H1 (cell line): ENCODE data around the gene SEMA3F. TPM values are rescaled to one million over a fixed set of nuclear protein-coding genes. Genes with fewer than 3 reads are reported as not detected.

Experiments used
- CTCF ChIA-PET: fragments of 300-600 bp; sonication (Branson Sonifier 250); formaldehyde crosslinking; loops from one replicate; lab custom pipeline; 2021; ENCODE audit not compliant: partially characterized antibody; lab: Charles Lee
- POLR2A ChIA-PET: fragments of 300-600 bp; sonication (Branson Sonifier 250); formaldehyde crosslinking; loops from one replicate; lab custom pipeline; 2021; ENCODE audit warnings: inconsistent platforms; ENCODE audit not compliant: partially characterized antibody; lab: Charles Lee
- DNase-seq, 2 experiments: peaks; one replicate each; pipeline versions ENCODE4 v3.0.0 to v3.0.0-alpha.2; 2010 to 2022; ENCODE audit warnings: low spot score in 2 of 2, low read depth in 1 of 2, mixed read lengths in 1 of 2
- FAIRE-seq: peaks from 2 replicates; lab custom pipeline; 2011; peaks lifted over from hg19 to GRCh38; lab: Jason Lieb, UNC
- H2AFZ ChIP-seq: 2 replicates; pipeline ENCODE4 v1.8.1; 2012; ENCODE audit warnings: low read length, inconsistent platforms
- H2AK5ac ChIP-seq: 2 replicates; pipeline ENCODE4 v1.6.1; 2013; ENCODE audit warnings: low read depth, low read length
- H2BK120ac ChIP-seq: replicated peaks from 2 replicates; pipeline ENCODE3; 2013; ENCODE audit warnings: low read depth, low read length, inconsistent platforms
- H2BK12ac ChIP-seq: 2 replicates; pipeline ENCODE4 v1.6.1; 2013; ENCODE audit warnings: low read depth, low read length
- H2BK15ac ChIP-seq: 2 replicates; pipeline ENCODE4 v1.6.1; 2013; ENCODE audit warnings: low read length
- H2BK20ac ChIP-seq: 2 replicates; pipeline ENCODE4 v1.6.1; 2013; ENCODE audit warnings: low read length
- H2BK5ac ChIP-seq: 2 replicates; pipeline ENCODE4 v1.6.1; 2013; ENCODE audit warnings: low read depth, low read length
- H3K14ac ChIP-seq: 2 replicates; pipeline ENCODE4 v1.6.1; 2013; ENCODE audit warnings: inconsistent platforms; ENCODE audit not compliant: insufficient read length
- H3K18ac ChIP-seq: 2 replicates; pipeline ENCODE4 v1.6.1; 2013; ENCODE audit warnings: low read length; ENCODE audit errors: extremely low read depth
- H3K23ac ChIP-seq: 2 replicates; pipeline ENCODE4 v1.6.1; 2013; ENCODE audit warnings: inconsistent platforms; ENCODE audit not compliant: insufficient read length
- H3K23me2 ChIP-seq: 2 replicates; pipeline ENCODE4 v1.6.1; 2013; ENCODE audit warnings: low read depth, low read length
- H3K27ac ChIP-seq: 2 replicates; pipeline ENCODE4 v1.6.1; 2011; ENCODE audit warnings: low read depth, low read length, inconsistent platforms
- H3K27me3 ChIP-seq, 4 experiments: replicated peaks in 1 of 4; 1 replicate in 1 of 4; 2 replicates in 3 of 4; pipeline versions ENCODE4 v1.6.1 to v1.8.1; 2011 to 2013; ENCODE audit warnings: low read length in 3 of 4, mild to moderate bottlenecking in 3 of 4, inconsistent platforms in 2 of 4, mixed read lengths in 2 of 4, moderate library complexity in 1 of 4; ENCODE audit not compliant: control insufficient read depth in 3 of 4, insufficient read depth in 3 of 4; ENCODE audit errors: extremely low read depth in 1 of 4
- H3K36me3 ChIP-seq, 4 experiments: 2 replicates each; pipeline versions ENCODE4 v1.6.1 to v1.8.1; 2011 to 2013; ENCODE audit warnings: mild to moderate bottlenecking in 4 of 4, low read length in 3 of 4, moderate library complexity in 2 of 4, control low read depth in 1 of 4, inconsistent platforms in 1 of 4; ENCODE audit not compliant: insufficient read depth in 4 of 4, control insufficient read depth in 2 of 4
- H3K4ac ChIP-seq: replicated peaks from 2 replicates; pipeline ENCODE3; 2013; ENCODE audit warnings: low read length, low read depth, mixed read lengths, inconsistent platforms; ENCODE audit not compliant: insufficient read length
- H3K4me1 ChIP-seq, 4 experiments: replicated peaks in 1 of 4; 1 replicate in 1 of 4; 2 replicates in 3 of 4; pipeline versions ENCODE4 v1.6.1 to v1.8.1; 2011 to 2013; ENCODE audit warnings: low read length in 3 of 4, inconsistent platforms in 2 of 4, mixed read lengths in 1 of 4; ENCODE audit not compliant: insufficient read depth in 4 of 4, control insufficient read depth in 3 of 4
- H3K4me2 ChIP-seq, 2 experiments: 2 replicates each; pipeline versions ENCODE4 v1.6.1 to v1.8.1; 2011 to 2013; ENCODE audit warnings: low read depth in 2 of 2, low read length in 2 of 2, control low read depth in 1 of 2, inconsistent platforms in 1 of 2, mild to moderate bottlenecking in 1 of 2; ENCODE audit not compliant: insufficient read depth in 1 of 2
- H3K4me3 ChIP-seq, 4 experiments: fragments of 200-600, 300-600 bp in 1 of 4; sonication (generic), shearing (Covaris generic), sonication (Bioruptor Twin) in 1 of 4; 2 replicates each; pipeline versions ENCODE4 v1.5.1 to v1.8.1; 2011 to 2016; ENCODE audit warnings: low read length in 4 of 4, low read depth in 3 of 4, control low read depth in 2 of 4, inconsistent platforms in 2 of 4, mild to moderate bottlenecking in 2 of 4, mixed read lengths in 1 of 4, moderate library complexity in 1 of 4; ENCODE audit not compliant: insufficient read depth in 2 of 4; ENCODE audit errors: extremely low read depth in 1 of 4
- H3K56ac ChIP-seq: replicated peaks from 2 replicates; pipeline ENCODE3; 2013; ENCODE audit warnings: low read depth, mild to moderate bottlenecking, mixed read lengths, low read length, inconsistent platforms; ENCODE audit not compliant: insufficient read length
- H3K79me1 ChIP-seq: 2 replicates; pipeline ENCODE4 v1.6.1; 2013; ENCODE audit warnings: low read depth, low read length, control low read depth
- H3K79me2 ChIP-seq, 2 experiments: 2 replicates each; pipeline versions ENCODE4 v1.6.1 to v1.8.1; 2012 to 2013; ENCODE audit warnings: low read length in 2 of 2, mild to moderate bottlenecking in 2 of 2, inconsistent platforms in 1 of 2; ENCODE audit not compliant: insufficient read depth in 2 of 2, control insufficient read depth in 1 of 2
- H3K9ac ChIP-seq, 4 experiments: replicated peaks in 1 of 4; 1 replicate in 1 of 4; 2 replicates in 3 of 4; pipeline versions ENCODE4 v1.6.1 to v1.8.1; 2011 to 2013; ENCODE audit warnings: low read depth in 3 of 4, low read length in 3 of 4, control low read depth in 2 of 4, mild to moderate bottlenecking in 2 of 4, moderate library complexity in 2 of 4, inconsistent platforms in 1 of 4; ENCODE audit errors: extremely low read depth in 1 of 4
- H3K9me3 ChIP-seq, 2 experiments: 2 replicates each; pipeline versions ENCODE4 v1.6.1 to v1.8.1; 2012 to 2013; ENCODE audit warnings: mild to moderate bottlenecking in 2 of 2, moderate library complexity in 2 of 2, control low read depth in 1 of 2, inconsistent platforms in 1 of 2, low read depth in 1 of 2, low read length in 1 of 2, mixed read lengths in 1 of 2; ENCODE audit not compliant: insufficient read depth in 2 of 2
- H4K20me1 ChIP-seq, 2 experiments: replicated peaks in 1 of 2; 2 replicates each; pipeline versions ENCODE3 to v1.8.1; 2011 to 2013; ENCODE audit warnings: inconsistent platforms in 2 of 2, low read length in 2 of 2, mild to moderate bottlenecking in 1 of 2; ENCODE audit not compliant: insufficient read depth in 2 of 2, control insufficient read depth in 1 of 2
- H4K5ac ChIP-seq: 2 replicates; pipeline ENCODE4 v1.6.1; 2013; ENCODE audit warnings: low read length, low read depth, mixed read lengths, inconsistent platforms; ENCODE audit not compliant: insufficient read length
- H4K8ac ChIP-seq: 2 replicates; pipeline ENCODE4 v1.8.0; 2013; ENCODE audit warnings: mild to moderate bottlenecking, moderate library complexity, low read length, inconsistent platforms; ENCODE audit not compliant: insufficient read depth; ENCODE audit errors: extremely low read depth
- H4K91ac ChIP-seq: replicated peaks from 2 replicates; pipeline ENCODE3; 2013; ENCODE audit warnings: low read length, mixed read lengths, inconsistent platforms; ENCODE audit not compliant: insufficient read length
- CBX8 ChIP-seq: fragments of 300-800, 300-1000 bp; sonication (generic); IDR thresholded peaks from 2 replicates; pipeline ENCODE4 v1.7.1; 2016; ENCODE audit warnings: low read depth, low read length, borderline replicate concordance
- CREB1 ChIP-seq: IDR thresholded peaks from 2 replicates; pipeline ENCODE4 v1.6.1; 2012; ENCODE audit warnings: inconsistent platforms
- HDAC2 ChIP-seq, 2 experiments: fragments of 300-600 bp in 1 of 2; sonication (generic) in 1 of 2; IDR thresholded peaks; 2 replicates each; pipeline ENCODE4 v1.6.1; 2011 to 2012; ENCODE audit warnings: low read depth in 2 of 2, low read length in 2 of 2, mild to moderate bottlenecking in 2 of 2, moderate library complexity in 2 of 2, borderline replicate concordance in 1 of 2, inconsistent platforms in 1 of 2
- NRF1 ChIP-seq: IDR thresholded peaks from 2 replicates; pipeline ENCODE4 v1.6.1; 2011; ENCODE audit warnings: mild to moderate bottlenecking, low read depth, low read length, improper control_type of control experiment
- POU5F1 ChIP-seq: IDR thresholded peaks from 2 replicates; pipeline ENCODE4 v1.6.1; 2011; ENCODE audit warnings: low read depth, mild to moderate bottlenecking, low read length, moderate library complexity
- RBBP5 ChIP-seq: IDR thresholded peaks from 2 replicates; pipeline ENCODE4 v1.7.1; 2012; ENCODE audit warnings: low read depth, mild to moderate bottlenecking, inconsistent platforms, low read length, moderate library complexity, borderline replicate concordance
- SIN3A ChIP-seq, 2 experiments: IDR thresholded peaks in 1 of 2; conservative IDR thresholded peaks in 1 of 2; 2 replicates each; pipeline ENCODE4 v1.6.1; 2011 to 2012; ENCODE audit warnings: low read length in 2 of 2, improper control_type of control experiment in 1 of 2, low read depth in 1 of 2, mild to moderate bottlenecking in 1 of 2
- TBP ChIP-seq: IDR thresholded peaks from 2 replicates; pipeline ENCODE4 v1.6.1; 2011; ENCODE audit warnings: low read depth, low read length, improper control_type of control experiment
- TCF12 ChIP-seq: IDR thresholded peaks from 2 replicates; pipeline ENCODE4 v1.6.1; 2011; ENCODE audit warnings: low read depth, mild to moderate bottlenecking, low read length
- USF2 ChIP-seq: IDR thresholded peaks from 2 replicates; pipeline ENCODE4 v1.6.1; 2011; ENCODE audit warnings: low read length, improper control_type of control experiment
- WGBS, 2 experiments: shearing (Covaris generic) in 1 of 2; methylation state at CpG; one replicate each; pipeline versions ENCODE4 v1.1.6 to v1.1.7; 2013 to 2015; ENCODE audit warnings: low lambda C conversion rate in 2 of 2, mixed read lengths in 2 of 2, inconsistent platforms in 1 of 2, low coverage in 1 of 2, missing lambda C conversion rate in 1 of 2; ENCODE audit not compliant: insufficient replicate concordance in 2 of 2, insufficient coverage in 1 of 2, insufficient read length in 1 of 2; ENCODE audit errors: extremely low coverage in 1 of 2, missing lambda C conversion rate in 1 of 2; 5-methylcytosine and 5-hydroxymethylcytosine counted together
- polyA plus RNA-seq, 7 experiments: library from polyadenylated mRNA; depleted of rRNA in 3 of 7; stranded (reverse) in 5 of 7; unstranded in 2 of 7; fragments of >200 nt in 5 of 7; fragments of 200-250 nt in 2 of 7; gene quantifications; 1 replicate in 5 of 7; 2 replicates in 1 of 7; 4 replicates in 1 of 7; pipeline versions ENCODE4 v1.2.1 to v1.2.3, GENCODE V29; 2011 to 2013; ENCODE audit warnings: missing spikeins in 2 of 7, mixed read lengths in 2 of 7
- total RNA-seq: library from RNA; stranded (reverse); fragmentation: NEBNext Ultra II Directional; extraction: Animal tissue kit (Norgen Biotek cat#: 25700); gene quantifications from 2 replicates; pipeline ENCODE4 v1.2.1, GENCODE V29; 2021

The SEMA3F gene
- total and polyA plus RNA-seq, 2 of the 8 experiments (the other 6 are each of a cell fraction or from before 2014, with no cell fraction given), result 20.3 to 37.0 TPM

GRCh38 chr3:50162034-50162883, 7.1 kb downstream of the SEMA3F start:
- H3K4me1 ChIP-seq, result peaks cover 0 to 43% (median 27%) of the 10 kb centered on the region in 4 experiments; a peak in 6 of 7 replicates
- no peak for FAIRE-seq
- TF ChIP-seq USF2, result no peak
- no peak for TF ChIP-seq TBP
- TF ChIP-seq TCF12, result no peak
- no peak for TF ChIP-seq RBBP5
- no peak for TF ChIP-seq POU5F1
- TF ChIP-seq CBX8, result no peak
- TF ChIP-seq NRF1, result no peak
- TF ChIP-seq SIN3A (conservative IDR thresholded peaks at IDR 0.05 in 1 of 2, IDR thresholded peaks at IDR 0.05 in 1 of 2; ENCODE audit: low read depth in 1 of 2, low read length in 2 of 2), result no peak
- TF ChIP-seq HDAC2 (IDR thresholded peaks at IDR 0.05; ENCODE audit: borderline replicate concordance in 1 of 2, low read depth in 2 of 2, low read length in 2 of 2), result no peak
- no peak for TF ChIP-seq CREB1

More at GRCh38 chr3:50162034-50162883, 7.1 kb downstream of the SEMA3F start:
- DNase-seq, result no peak
- ChIA-PET POLR2A (no interaction called here), CTCF (interaction anchor here (1.0 to 25.0 kb wide), 8 partner anchors 10 to 84 kb away, joined by 3 to 299 read pairs (median 4); partner anchors contain the start of gene GNAT1)
- Histone ChIP-seq H4K8ac (no peak overlapping the region), H4K20me1 (peaks cover 6 to 22% of the 10 kb centered on the region in 2 experiments), H2BK12ac (no peak overlapping the region), H2AFZ (no peak overlapping the region), H3K79me2 (peaks cover 0 to 32% of the 10 kb centered on the region in 2 experiments; a peak in 3 of 4 replicates), H3K14ac (no peak overlapping the region), H3K27me3 (no peaks in the 10 kb centered on the region), H3K56ac (no peak overlapping the region), H3K18ac (no peak overlapping the region), H3K4me3 (no peak overlapping the region), H3K36me3 (peaks cover 7 to 20% (median 15%) of the 10 kb centered on the region in 4 experiments; a peak in 5 of 8 replicates), H4K91ac (no peak overlapping the region), H3K9ac (0 out of 7 replicates have a peak overlapping the region, but pooled peaks of 1 of the 4 experiments have one; percentile 6), H3K23ac (no peak overlapping the region), H3K9me3 (no peaks in the 10 kb centered on the region), H3K27ac (no peak overlapping the region), H3K4ac (no peak overlapping the region), H3K23me2 (no peaks in the 10 kb centered on the region; the same call in 1 of the 2 replicates), H3K79me1 (peaks cover 26% of the 10 kb centered on the region), H2AK5ac (no peak overlapping the region), H2BK120ac (no peak overlapping the region), H4K5ac (no peak overlapping the region), H2BK15ac (no peak overlapping the region), H2BK5ac (no peak overlapping the region; the same call in 1 of the 2 replicates), H2BK20ac (no peak overlapping the region), H3K4me2 (no peak overlapping the region)
- 87% methylated on average over 3 of the region's 5 CpGs; no CpG with 5 or more reads in 1 of the 2 experiments for WGBS, 2 experiments
